ENCODE results near the gene EFNA2.

The EFNA2 gene

DNA sequence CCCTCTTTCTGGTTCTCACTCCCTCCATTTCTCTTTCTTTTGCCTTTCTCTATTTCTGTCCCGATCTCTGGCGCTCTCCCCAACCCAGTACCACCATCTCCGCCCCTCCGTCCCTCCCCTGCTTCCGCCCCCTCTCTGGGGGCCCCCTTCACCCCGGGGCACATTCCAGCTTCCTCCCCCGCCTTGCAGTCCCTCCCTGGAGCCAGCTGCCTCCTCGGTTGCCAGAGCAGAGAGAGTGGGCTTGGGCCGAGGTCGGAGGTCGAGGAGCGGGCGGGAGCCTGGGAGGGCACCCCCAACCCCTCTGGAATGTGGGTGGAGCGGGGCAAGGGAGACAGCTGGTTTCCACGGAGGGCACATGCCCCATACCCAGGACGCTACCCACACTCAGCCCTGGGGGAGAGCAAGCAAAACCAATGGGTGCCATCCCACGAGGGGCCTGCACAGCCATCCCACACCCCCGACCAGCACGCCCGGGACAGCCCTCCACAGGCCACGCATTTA lies 23.0 kb upstream of the EFNA2 start:
- peaks cover 0 to 2% (median 0%) of the 10 kb centered on the region in 3 experiments for H3K27me3 ChIP-seq (ENCODE audit: control insufficient read depth in 3 of 3, insufficient read depth in 3 of 3, low read depth in 1 of 3, low read length in 3 of 3)
- peak overlapping the region; percentile 47 for H3K14ac ChIP-seq (ENCODE audit: low read length)
- peak overlapping the region; percentile 81 for H3K9ac ChIP-seq (ENCODE audit: low read depth, low read length, poor library complexity)
- DNase-seq (ENCODE audit: low spot score) = no peak
- H2BK12ac ChIP-seq (ENCODE audit: low read length) = peak overlapping the region; percentile 100
- peaks cover 57 to 69% of the 10 kb centered on the region in 2 donors for H3K4me1 ChIP-seq (ENCODE audit: control insufficient read depth in 2 of 2, insufficient read depth in 1 of 2, low read depth in 1 of 2, low read length in 2 of 2)
- no peaks in the 10 kb centered on the region for H3K9me3 ChIP-seq (replicated peaks in 1 of 2; ENCODE audit: control insufficient read depth in 2 of 2, insufficient read depth in 1 of 2, low read depth in 1 of 2, low read length in 2 of 2)
- H4K91ac ChIP-seq (ENCODE audit: low read depth, low read length, poor library complexity) = peak overlapping the region; percentile 92
- no peak overlapping the region for H3K4me3 ChIP-seq (ENCODE audit: low read length in 2 of 2)
- no peak overlapping the region for H2AFZ ChIP-seq (ENCODE audit: low read length)
- peak overlapping the region; percentile 99 for H3K18ac ChIP-seq (ENCODE audit: low read length)
- peak overlapping the region; percentile 100 for H2AK5ac ChIP-seq (ENCODE audit: low read depth, low read length)
- peak overlapping the region; percentile 97 for H2BK5ac ChIP-seq (ENCODE audit: low read length)
- peak overlapping the region; percentile 76 for H3K27ac ChIP-seq (replicated peaks; ENCODE audit: low read length)
- WGBS, 2 donors (ENCODE audit: extremely low coverage in 2 of 2, insufficient read length in 2 of 2, insufficient replicate concordance in 1 of 2) = no CpG with 5 or more reads among the region's 21 CpGs
- peak overlapping the region; percentile 91 for H3K23ac ChIP-seq (ENCODE audit: low read depth, low read length, poor library complexity)
- H2BK15ac ChIP-seq (ENCODE audit: low read length) = peak overlapping the region; percentile 100
- H2BK120ac ChIP-seq (ENCODE audit: low read depth, low read length) = peak overlapping the region; percentile 28
- H3K79me1 ChIP-seq (ENCODE audit: low read depth, low read length) = peaks cover 23% of the 10 kb centered on the region
- peaks cover 3 to 18% of the 10 kb centered on the region in 2 donors for H3K36me3 ChIP-seq (replicated peaks in 1 of 2; ENCODE audit: control insufficient read depth in 2 of 2, insufficient read depth in 2 of 2, low read length in 2 of 2)
- H4K8ac ChIP-seq (ENCODE audit: low read depth, low read length) = peak overlapping the region; percentile 17
- peak overlapping the region; percentile 66 for H3K4ac ChIP-seq (ENCODE audit: low read length)
- H3K4me2 ChIP-seq (ENCODE audit: insufficient read depth, low read length, poor library complexity, severe bottlenecking) = peak overlapping the region; percentile 79

DNA sequence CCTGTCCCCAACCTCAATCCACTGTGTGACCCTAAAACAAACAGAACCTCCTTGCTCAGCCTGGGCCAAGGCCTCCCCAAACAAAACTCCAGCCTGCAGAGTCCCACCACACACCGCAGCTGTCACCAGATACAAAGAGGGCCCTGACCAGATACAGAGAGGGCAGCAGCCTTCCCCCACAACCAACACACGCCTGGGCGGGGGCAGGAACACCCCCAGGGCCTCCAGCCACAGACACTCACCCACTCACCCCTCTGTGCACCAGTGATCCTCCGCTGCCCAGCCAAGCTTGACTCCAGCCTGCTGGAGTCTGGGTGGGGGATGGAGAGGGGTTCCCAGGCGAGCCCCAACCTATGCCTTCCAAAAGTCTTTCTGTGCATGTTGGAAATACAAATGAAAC lies 22.5 kb upstream of the EFNA2 start:
- H2BK15ac ChIP-seq (ENCODE audit: low read length) = peak overlapping the region; percentile 100
- H2BK120ac ChIP-seq (ENCODE audit: low read depth, low read length) = peak overlapping the region; percentile 93
- H3K36me3 ChIP-seq (replicated peaks in 1 of 2; ENCODE audit: control insufficient read depth in 2 of 2, insufficient read depth in 2 of 2, low read length in 2 of 2) = peaks cover 1 to 13% of the 10 kb centered on the region in 2 donors
- H4K8ac ChIP-seq (ENCODE audit: low read depth, low read length) = no peak overlapping the region
- H3K14ac ChIP-seq (ENCODE audit: low read length) = peak overlapping the region; percentile 2
- H3K27ac ChIP-seq (replicated peaks; ENCODE audit: low read length) = peak overlapping the region; percentile 76
- no CpG with 5 or more reads among the region's 5 CpGs for WGBS, 2 donors (ENCODE audit: extremely low coverage in 2 of 2, insufficient read length in 2 of 2, insufficient replicate concordance in 1 of 2)
- peaks cover 23% of the 10 kb centered on the region for H3K79me1 ChIP-seq (ENCODE audit: low read depth, low read length)
- no peak overlapping the region for H3K4me3 ChIP-seq (ENCODE audit: low read length in 2 of 2)
- H2AK5ac ChIP-seq (ENCODE audit: low read depth, low read length) = peak overlapping the region; percentile 100
- no peak overlapping the region for H3K4ac ChIP-seq (ENCODE audit: low read length)
- H2BK12ac ChIP-seq (ENCODE audit: low read length) = peak overlapping the region; percentile 100
- peak overlapping the region; percentile 31 for H3K23ac ChIP-seq (ENCODE audit: low read depth, low read length, poor library complexity)
- peak overlapping the region; percentile 95 for H3K18ac ChIP-seq (ENCODE audit: low read length)
- peak overlapping the region; percentile 30 for H4K91ac ChIP-seq (ENCODE audit: low read depth, low read length, poor library complexity)
- no peak overlapping the region for H2AFZ ChIP-seq (ENCODE audit: low read length)
- H3K4me2 ChIP-seq (ENCODE audit: insufficient read depth, low read length, poor library complexity, severe bottlenecking) = peak overlapping the region; percentile 33
- H3K9ac ChIP-seq (ENCODE audit: low read depth, low read length, poor library complexity) = no peak overlapping the region
- no peak for DNase-seq (ENCODE audit: low spot score)
- peaks cover 0 to 2% (median 0%) of the 10 kb centered on the region in 3 experiments for H3K27me3 ChIP-seq (ENCODE audit: control insufficient read depth in 3 of 3, insufficient read depth in 3 of 3, low read depth in 1 of 3, low read length in 3 of 3)
- no peaks in the 10 kb centered on the region for H3K9me3 ChIP-seq (replicated peaks in 1 of 2; ENCODE audit: control insufficient read depth in 2 of 2, insufficient read depth in 1 of 2, low read depth in 1 of 2, low read length in 2 of 2)
- H2BK5ac ChIP-seq (ENCODE audit: low read length) = peak overlapping the region; percentile 97
- H3K4me1 ChIP-seq (ENCODE audit: control insufficient read depth in 2 of 2, insufficient read depth in 1 of 2, low read depth in 1 of 2, low read length in 2 of 2) = peaks cover 62 to 74% of the 10 kb centered on the region in 2 donors

GRCh38 chr19:1264801-1265614 lies 20.7 kb upstream of the EFNA2 start:
- H3K9me3 ChIP-seq (replicated peaks in 1 of 2; ENCODE audit: control insufficient read depth in 2 of 2, insufficient read depth in 1 of 2, low read depth in 1 of 2, low read length in 2 of 2) = no peaks in the 10 kb centered on the region
- H3K4me2 ChIP-seq (ENCODE audit: insufficient read depth, low read length, poor library complexity, severe bottlenecking) = peak overlapping the region; percentile 90
- H3K14ac ChIP-seq (ENCODE audit: low read length) = peak overlapping the region; percentile 40
- H2BK120ac ChIP-seq (ENCODE audit: low read depth, low read length) = peak overlapping the region; percentile 33
- DNase-seq (ENCODE audit: low spot score) = no peak
- H2AK5ac ChIP-seq (ENCODE audit: low read depth, low read length) = peak overlapping the region; percentile 94
- peak overlapping the region; percentile 91 for H3K18ac ChIP-seq (ENCODE audit: low read length)
- H3K27me3 ChIP-seq (ENCODE audit: control insufficient read depth in 3 of 3, insufficient read depth in 3 of 3, low read depth in 1 of 3, low read length in 3 of 3) = peaks cover 0 to 2% (median 0%) of the 10 kb centered on the region in 3 experiments
- H3K4ac ChIP-seq (ENCODE audit: low read length) = peak overlapping the region; percentile 98
- H2AFZ ChIP-seq (ENCODE audit: low read length) = no peak overlapping the region
- peak overlapping the region; percentile 84 for H2BK5ac ChIP-seq (ENCODE audit: low read length)
- H2BK12ac ChIP-seq (ENCODE audit: low read length) = peak overlapping the region; percentile 99
- peak overlapping the region; percentile 96 for H3K9ac ChIP-seq (ENCODE audit: low read depth, low read length, poor library complexity)
- H3K79me1 ChIP-seq (ENCODE audit: low read depth, low read length) = peaks cover 27% of the 10 kb centered on the region
- peaks cover 1 to 4% of the 10 kb centered on the region in 2 donors for H3K36me3 ChIP-seq (replicated peaks in 1 of 2; ENCODE audit: control insufficient read depth in 2 of 2, insufficient read depth in 2 of 2, low read length in 2 of 2)
- peak overlapping the region; percentile 80 for H3K23ac ChIP-seq (ENCODE audit: low read depth, low read length, poor library complexity)
- WGBS, 2 donors (ENCODE audit: extremely low coverage in 2 of 2, insufficient read length in 2 of 2, insufficient replicate concordance in 1 of 2) = no CpG with 5 or more reads among the region's 26 CpGs
- peaks cover 61 to 69% of the 10 kb centered on the region in 2 donors for H3K4me1 ChIP-seq (ENCODE audit: control insufficient read depth in 2 of 2, insufficient read depth in 1 of 2, low read depth in 1 of 2, low read length in 2 of 2)
- no peak overlapping the region for H3K4me3 ChIP-seq (ENCODE audit: low read length in 2 of 2)
- peak overlapping the region; percentile 41 for H4K91ac ChIP-seq (ENCODE audit: low read depth, low read length, poor library complexity)
- H3K27ac ChIP-seq (replicated peaks; ENCODE audit: low read length) = peak overlapping the region; percentile 90
- no peak overlapping the region for H4K8ac ChIP-seq (ENCODE audit: low read depth, low read length)
- peak overlapping the region; percentile 51 for H2BK15ac ChIP-seq (ENCODE audit: low read length)

- peak overlapping the region; percentile 100 for H3K18ac ChIP-seq (ENCODE audit: low read length)
- H3K4ac ChIP-seq (ENCODE audit: low read length) = peak overlapping the region; percentile 100
- H2BK5ac ChIP-seq (ENCODE audit: low read length) = peak overlapping the region; percentile 84
- peak overlapping the region; percentile 100 for H4K91ac ChIP-seq (ENCODE audit: low read depth, low read length, poor library complexity)
- no peak for DNase-seq (ENCODE audit: low spot score)
- H2BK12ac ChIP-seq (ENCODE audit: low read length) = peak overlapping the region; percentile 99
- peaks cover 22% of the 10 kb centered on the region for H3K79me1 ChIP-seq (ENCODE audit: low read depth, low read length)
- peaks cover 0 to 2% (median 0%) of the 10 kb centered on the region in 3 experiments for H3K27me3 ChIP-seq (ENCODE audit: control insufficient read depth in 3 of 3, insufficient read depth in 3 of 3, low read depth in 1 of 3, low read length in 3 of 3)
- H3K23ac ChIP-seq (ENCODE audit: low read depth, low read length, poor library complexity) = peak overlapping the region; percentile 99
- no peaks in the 10 kb centered on the region for H3K9me3 ChIP-seq (replicated peaks in 1 of 2; ENCODE audit: control insufficient read depth in 2 of 2, insufficient read depth in 1 of 2, low read depth in 1 of 2, low read length in 2 of 2)
- peak overlapping the region; percentile 100 for H3K14ac ChIP-seq (ENCODE audit: low read length)
- peak overlapping the region; percentile 88 for H2AFZ ChIP-seq (ENCODE audit: low read length)
- H3K4me1 ChIP-seq (ENCODE audit: control insufficient read depth in 2 of 2, insufficient read depth in 1 of 2, low read depth in 1 of 2, low read length in 2 of 2) = peaks cover 58 to 69% of the 10 kb centered on the region in 2 donors
- peak overlapping the region; percentile 98 for H3K9ac ChIP-seq (ENCODE audit: low read depth, low read length, poor library complexity)
- no CpG with 5 or more reads among the region's 28 CpGs for WGBS, 2 donors (ENCODE audit: extremely low coverage in 2 of 2, insufficient read length in 2 of 2, insufficient replicate concordance in 1 of 2)
- peak overlapping the region; percentile 93 for H4K8ac ChIP-seq (ENCODE audit: low read depth, low read length)
- H2BK15ac ChIP-seq (ENCODE audit: low read length) = peak overlapping the region; percentile 51
- H3K36me3 ChIP-seq (replicated peaks in 1 of 2; ENCODE audit: control insufficient read depth in 2 of 2, insufficient read depth in 2 of 2, low read length in 2 of 2) = peaks cover 1 to 11% of the 10 kb centered on the region in 2 donors
- peak overlapping the region; percentile 90 for H3K4me2 ChIP-seq (ENCODE audit: insufficient read depth, low read length, poor library complexity, severe bottlenecking)
- peak overlapping the region; percentile 100 for H2AK5ac ChIP-seq (ENCODE audit: low read depth, low read length)
- H3K27ac ChIP-seq (replicated peaks; ENCODE audit: low read length) = peak overlapping the region; percentile 90
- peak overlapping the region; percentile 47 to 73 for H3K4me3 ChIP-seq (ENCODE audit: low read length in 2 of 2)
- peak overlapping the region; percentile 100 for H2BK120ac ChIP-seq (ENCODE audit: low read depth, low read length)
Measured at GRCh38 chr19:1265615-1266128, 20.0 kb upstream of the EFNA2 start.

Data from neuronal stem cell (in vitro differentiated cells).